ENCODE measurements around the gene HDAC4. TPM values are rescaled to one million over a fixed set of nuclear protein-coding genes. Genes with fewer than 3 reads are reported as not detected.
A peak's percentile ranks its signal among the peaks of the same experiment; 100 is the strongest.

HDAC4 gene
- total RNA-seq, 1 donor from 2014 or later = 76.6 TPM

DNA sequence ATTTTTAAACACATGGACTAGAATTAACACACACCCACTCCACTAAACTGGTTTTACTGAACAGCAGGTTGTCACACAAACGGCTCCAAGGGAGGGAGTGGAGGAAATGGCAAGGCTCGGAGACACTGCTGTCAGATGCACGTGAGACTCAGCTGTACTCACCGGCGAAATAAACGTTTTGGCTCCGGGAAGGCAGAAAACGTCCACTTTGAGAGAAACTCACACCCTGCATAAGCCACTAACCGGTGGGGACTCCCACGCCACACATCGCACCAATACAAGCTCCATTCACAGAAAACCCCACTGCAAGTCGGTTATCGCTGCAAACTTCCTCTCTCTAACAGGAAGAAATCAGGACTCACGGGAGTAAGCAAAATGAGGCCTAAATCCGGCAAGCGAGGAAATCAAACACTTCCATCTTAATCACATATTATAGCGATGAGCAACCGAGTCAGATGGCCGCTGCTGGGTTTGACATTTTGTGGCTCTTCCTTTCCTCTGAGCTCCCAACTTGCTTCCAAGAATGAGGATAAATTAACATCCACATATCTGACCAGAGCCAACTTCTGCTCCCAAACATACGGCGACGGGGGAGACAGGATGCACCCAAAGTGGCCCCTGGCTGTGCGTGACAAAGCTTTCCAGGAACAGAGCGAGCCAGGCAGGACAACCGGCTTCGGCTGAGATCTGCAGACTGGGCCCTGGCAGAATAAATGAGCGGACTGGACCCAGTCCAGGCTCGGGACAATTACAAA lies 63.5 kb downstream of the HDAC4 start:
- Histone ChIP-seq H3K4me3 (no peak overlapping the region), H3K36me3 (no peaks in the 10 kb centered on the region), H3K9me3 (no peaks in the 10 kb centered on the region), H3K27me3 (no peaks in the 10 kb centered on the region), H3K27ac (no peak overlapping the region), H3K4me1 (peaks cover 7% of the 10 kb centered on the region)
- TF ChIP-seq, protein P1, sequence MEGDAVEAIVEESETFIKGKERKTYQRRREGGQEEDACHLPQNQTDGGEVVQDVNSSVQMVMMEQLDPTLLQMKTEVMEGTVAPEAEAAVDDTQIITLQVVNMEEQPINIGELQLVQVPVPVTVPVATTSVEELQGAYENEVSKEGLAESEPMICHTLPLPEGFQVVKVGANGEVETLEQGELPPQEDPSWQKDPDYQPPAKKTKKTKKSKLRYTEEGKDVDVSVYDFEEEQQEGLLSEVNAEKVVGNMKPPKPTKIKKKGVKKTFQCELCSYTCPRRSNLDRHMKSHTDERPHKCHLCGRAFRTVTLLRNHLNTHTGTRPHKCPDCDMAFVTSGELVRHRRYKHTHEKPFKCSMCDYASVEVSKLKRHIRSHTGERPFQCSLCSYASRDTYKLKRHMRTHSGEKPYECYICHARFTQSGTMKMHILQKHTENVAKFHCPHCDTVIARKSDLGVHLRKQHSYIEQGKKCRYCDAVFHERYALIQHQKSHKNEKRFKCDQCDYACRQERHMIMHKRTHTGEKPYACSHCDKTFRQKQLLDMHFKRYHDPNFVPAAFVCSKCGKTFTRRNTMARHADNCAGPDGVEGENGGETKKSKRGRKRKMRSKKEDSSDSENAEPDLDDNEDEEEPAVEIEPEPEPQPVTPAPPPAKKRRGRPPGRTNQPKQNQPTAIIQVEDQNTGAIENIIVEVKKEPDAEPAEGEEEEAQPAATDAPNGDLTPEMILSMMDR (IDR thresholded peaks at IDR 0.05) = no peak
- TF ChIP-seq POLR2A (IDR thresholded peaks at IDR 0.05) = no peak
- TF ChIP-seq POLR2AphosphoS5 (IDR thresholded peaks at IDR 0.05; ENCODE audit: insufficient read depth in 1 of 2, low read depth in 1 of 2) = no peak
- peak; percentile 34 to 74 for DNase-seq (ENCODE audit: extremely low spot score in 2 of 2)
- intact Hi-C loops (cut with DNase I) = no loop called here

DNA sequence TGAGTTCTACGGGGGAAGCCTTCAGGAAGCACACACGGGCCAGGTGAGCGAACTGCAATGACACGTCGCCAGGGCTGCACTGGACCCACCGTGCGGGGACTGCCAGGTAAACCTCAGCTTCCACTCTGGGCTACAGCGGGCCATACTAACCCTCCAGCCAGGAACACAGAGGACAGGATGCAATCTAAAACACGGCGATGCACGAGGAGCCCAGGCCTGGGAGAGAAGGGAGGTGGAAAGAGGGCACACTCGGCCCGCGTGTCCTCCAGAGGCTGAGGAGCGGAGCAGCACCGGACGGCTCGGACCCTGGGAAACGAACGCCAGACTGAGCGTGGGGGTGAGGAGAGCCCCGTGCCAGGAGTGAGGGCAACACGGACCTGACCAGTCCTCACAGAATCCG lies 69.3 kb downstream of the HDAC4 start:
- no peaks in the 10 kb centered on the region for H3K36me3 ChIP-seq
- DNase-seq (ENCODE audit: extremely low spot score in 2 of 2) = peak in 1 of 2 donors; percentile 67
- no peak overlapping the region for H3K4me3 ChIP-seq
- H3K9me3 ChIP-seq = no peaks in the 10 kb centered on the region
- intact Hi-C loops (cut with DNase I) = no loop called here
- no peak for TF ChIP-seq POLR2AphosphoS5 (IDR thresholded peaks at IDR 0.05; ENCODE audit: insufficient read depth in 1 of 2, low read depth in 1 of 2)
- peaks cover 51% of the 10 kb centered on the region for H3K4me1 ChIP-seq
- H3K27me3 ChIP-seq = no peaks in the 10 kb centered on the region
- H3K27ac ChIP-seq = no peak overlapping the region

DNA sequence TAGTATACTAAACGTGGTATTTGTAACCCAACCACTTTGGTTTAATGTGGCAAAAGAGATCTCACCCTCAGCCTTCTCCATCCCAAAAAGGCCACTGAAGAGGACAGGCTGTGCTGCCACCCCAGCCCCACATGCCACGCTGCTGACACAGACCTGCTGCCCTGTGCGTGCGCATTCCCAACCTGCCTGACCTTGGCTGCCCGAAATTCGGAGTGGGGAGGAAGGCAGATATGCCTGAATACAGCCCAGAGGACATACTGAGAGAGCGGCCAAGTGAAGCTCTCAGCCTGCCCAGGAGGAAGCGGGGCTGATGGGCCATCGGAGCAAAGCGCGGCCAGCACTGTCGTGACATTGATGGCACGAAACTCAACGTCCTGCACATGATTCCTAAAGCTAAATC lies 70.0 kb downstream of the HDAC4 start:
- Histone ChIP-seq H3K4me3 (no peak overlapping the region), H3K36me3 (no peaks in the 10 kb centered on the region), H3K4me1 (peaks cover 51% of the 10 kb centered on the region), H3K27me3 (no peaks in the 10 kb centered on the region), H3K9me3 (no peaks in the 10 kb centered on the region), H3K27ac (no peak overlapping the region)
- intact Hi-C loops (cut with DNase I) = no loop called here
- TF ChIP-seq, protein P1 (IDR thresholded peaks at IDR 0.05) = no peak
- TF ChIP-seq POLR2A (IDR thresholded peaks at IDR 0.05) (no peak), POLR2AphosphoS5 (IDR thresholded peaks at IDR 0.05; ENCODE audit: insufficient read depth in 1 of 2, low read depth in 1 of 2) (no peak)
- DNase-seq (ENCODE audit: extremely low spot score in 2 of 2) = peak in 1 of 2 donors; percentile 94

DNA sequence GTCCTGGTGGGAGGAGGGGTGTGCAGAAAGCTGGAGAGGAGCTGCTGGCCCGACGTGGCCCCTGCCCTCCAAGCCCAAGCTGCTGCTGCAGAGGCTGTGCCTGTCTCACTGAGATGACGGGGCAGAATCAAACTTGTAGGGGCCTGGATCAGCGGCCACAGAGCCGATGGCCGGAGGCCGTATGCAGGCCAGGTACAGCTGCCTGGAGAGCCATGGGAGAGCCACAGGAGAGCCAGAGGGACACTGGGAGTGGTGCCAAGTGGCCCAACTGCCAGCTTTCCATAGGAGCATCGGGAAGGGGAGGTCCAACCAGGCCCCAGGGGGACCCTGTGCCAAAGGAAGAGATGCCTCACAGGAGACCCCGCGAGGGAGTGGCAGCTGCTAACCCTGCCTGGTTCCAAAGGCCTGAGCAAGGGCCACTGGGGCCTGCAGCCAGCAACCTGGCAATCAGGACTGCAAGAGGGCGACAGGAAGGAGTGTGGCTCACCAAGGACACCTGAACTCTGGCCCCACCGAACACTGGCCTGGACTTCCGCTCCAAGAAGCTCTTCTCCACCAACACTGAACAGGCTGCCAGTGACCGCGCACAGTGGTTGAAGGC lies 70.7 kb downstream of the HDAC4 start:
- Histone ChIP-seq H3K36me3 (no peaks in the 10 kb centered on the region), H3K4me1 (peaks cover 51% of the 10 kb centered on the region), H3K4me3 (no peak overlapping the region), H3K27ac (peak overlapping the region; percentile 85), H3K27me3 (no peaks in the 10 kb centered on the region), H3K9me3 (no peaks in the 10 kb centered on the region)
- DNase-seq (ENCODE audit: extremely low spot score in 2 of 2) = peak in 1 of 2 donors; percentile 87
- TF ChIP-seq POLR2A (IDR thresholded peaks at IDR 0.05) (no peak), POLR2AphosphoS5 (IDR thresholded peaks at IDR 0.05; ENCODE audit: insufficient read depth in 1 of 2, low read depth in 1 of 2) (peak in 1 of 2 donors; percentile 14)
- intact Hi-C loops (cut with DNase I) = no loop called here

DNA sequence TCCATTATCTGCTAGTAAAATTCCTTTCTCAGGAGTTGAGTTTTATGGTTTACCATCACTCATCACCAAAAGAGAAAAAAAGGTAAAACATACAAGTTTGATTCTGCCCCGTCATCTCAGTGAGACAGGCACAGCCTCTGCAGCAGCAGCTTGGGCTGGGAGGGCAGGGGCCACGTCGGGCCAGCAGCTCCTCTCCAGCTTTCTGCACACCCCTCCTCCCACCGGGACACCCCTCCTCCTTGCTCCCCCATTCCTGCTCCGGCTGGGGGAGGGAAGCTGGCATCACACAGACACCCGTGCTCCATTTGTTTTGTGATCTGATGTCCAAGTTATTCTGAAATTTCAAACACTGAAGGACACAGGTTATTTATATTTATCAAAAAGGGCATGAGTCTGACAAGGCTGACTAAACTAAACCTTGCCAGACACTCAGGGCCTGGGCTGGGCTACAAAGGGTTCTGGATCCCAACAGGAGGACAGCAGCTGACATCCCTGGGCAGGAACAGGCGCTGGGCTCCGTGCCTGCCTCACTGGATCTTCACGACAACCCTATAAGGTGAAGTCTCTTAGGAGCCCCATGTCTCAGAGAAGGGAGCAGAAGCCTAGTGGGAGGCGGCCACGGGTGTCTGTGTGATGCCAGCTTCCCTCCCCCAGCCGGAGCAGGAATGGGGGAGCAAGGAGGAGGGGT lies 71.4 kb downstream of the HDAC4 start:
- intact Hi-C loops (cut with DNase I) = no loop called here
- no peaks in the 10 kb centered on the region for H3K36me3 ChIP-seq
- H3K27ac ChIP-seq = peak overlapping the region; percentile 85
- H3K4me3 ChIP-seq = no peak overlapping the region
- TF ChIP-seq POLR2AphosphoS5 (IDR thresholded peaks at IDR 0.05; ENCODE audit: insufficient read depth in 1 of 2, low read depth in 1 of 2) = peak; percentile 13 to 70
- TF ChIP-seq, protein P1 (IDR thresholded peaks at IDR 0.05) = no peak
- peak; percentile 64 to 85 for DNase-seq (ENCODE audit: extremely low spot score in 2 of 2)
- H3K27me3 ChIP-seq = no peaks in the 10 kb centered on the region
- H3K9me3 ChIP-seq = no peaks in the 10 kb centered on the region
- peaks cover 51% of the 10 kb centered on the region for H3K4me1 ChIP-seq
